Stimulated activated CD4-positive, alpha-beta T cell treated with anti-CD3 and anti-CD28 coated beads, Interleukin-2, amount 100 ng/mL, for 48 hours (primary cell): ENCODE results near the gene CCR6.

Source experiments
- DNase-seq, 2 donors: peaks; one replicate each; pipeline ENCODE4 v3.0.0-alpha.2; 2020

CCR6 gene

GRCh38 chr6:167121335-167121841 lies 1.5 kb upstream of the CCR6 start:
- no peak for DNase-seq

GRCh38 chr6:167122041-167122826 lies 662 bp upstream of the CCR6 start:
- DNase-seq, result no peak

- no peak for DNase-seq
Measured at GRCh38 chr6:167124753-167125152, 1.9 kb downstream of the CCR6 start.

DNA sequence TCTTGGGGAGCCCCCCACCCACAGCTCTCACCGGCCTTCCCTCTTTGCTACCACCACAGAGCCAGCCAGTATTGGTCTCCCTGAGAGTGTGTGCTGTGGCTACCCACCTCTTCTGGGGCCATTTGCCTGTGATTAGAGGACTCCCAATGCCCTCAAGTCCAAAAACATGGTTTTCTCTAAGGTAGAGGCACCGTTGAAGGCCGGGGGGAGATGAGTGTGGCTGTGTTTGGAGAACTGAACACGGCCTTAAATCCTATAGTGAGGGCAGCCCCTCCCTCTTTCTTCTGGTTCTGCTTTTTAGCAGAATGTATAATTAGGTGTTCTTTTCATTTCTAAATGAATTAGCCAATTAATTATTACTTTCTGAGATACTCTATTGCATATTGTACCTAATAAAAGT lies 2.5 kb downstream of the CCR6 start:
- no peak for DNase-seq

- no peak for DNase-seq
Measured at GRCh38 chr6:167125855-167126349, 3.0 kb downstream of the CCR6 start.

DNA sequence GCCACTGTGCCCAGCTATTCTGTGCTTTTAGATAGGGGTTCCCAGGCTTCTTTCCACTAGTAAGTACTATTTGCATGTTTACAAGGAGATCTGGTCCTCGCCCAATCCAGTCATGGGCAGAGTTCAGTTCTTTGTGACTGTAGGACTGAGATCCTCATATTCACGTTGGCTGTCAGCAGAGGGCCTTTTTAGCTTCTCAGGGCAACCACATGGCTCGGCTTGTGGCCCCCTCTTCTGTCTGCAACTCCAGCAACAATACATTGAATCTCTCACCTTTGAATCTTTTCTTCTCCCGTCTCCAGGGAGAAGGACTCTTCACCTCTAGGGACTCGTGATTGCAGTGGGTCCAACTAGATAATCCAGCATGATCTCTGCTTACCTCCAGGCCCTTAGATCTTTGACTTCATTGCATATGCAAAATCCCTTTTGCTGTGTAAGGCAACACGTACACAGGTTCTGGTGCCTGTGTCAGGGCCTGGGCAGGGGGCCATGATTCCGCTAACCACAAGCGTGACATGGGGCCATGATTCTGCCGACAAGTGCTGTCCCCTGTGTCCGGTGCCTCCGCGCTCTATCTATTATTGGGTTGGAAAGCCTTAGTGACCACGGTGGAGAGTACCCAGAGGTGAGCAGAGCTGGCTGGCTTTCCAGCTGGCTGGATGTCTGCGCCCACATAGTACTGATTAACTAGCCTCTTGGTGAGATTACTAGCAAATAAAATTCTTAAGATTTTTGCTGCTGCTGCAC lies 5.1 kb downstream of the CCR6 start:
- DNase-seq, result no peak

DNA sequence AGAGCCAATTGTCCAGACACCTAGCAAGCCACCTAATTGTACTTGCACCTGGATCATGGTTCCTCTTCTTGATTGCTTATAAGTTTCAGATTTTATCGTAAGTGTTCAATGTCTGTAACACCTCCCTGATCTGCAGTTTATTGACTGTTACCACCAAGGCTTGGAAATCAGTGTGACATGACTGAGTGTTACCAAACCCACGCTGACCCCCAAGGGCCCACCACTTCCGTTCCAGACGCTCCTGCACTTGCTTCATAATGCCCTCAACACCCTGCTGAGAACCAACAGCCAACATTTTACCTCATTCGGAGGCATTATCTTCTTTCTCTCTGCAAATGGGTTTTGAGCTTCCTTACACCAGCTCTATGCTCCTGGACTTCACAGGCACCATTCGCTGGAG lies 6.3 kb downstream of the CCR6 start:
- no peak for DNase-seq

DNA sequence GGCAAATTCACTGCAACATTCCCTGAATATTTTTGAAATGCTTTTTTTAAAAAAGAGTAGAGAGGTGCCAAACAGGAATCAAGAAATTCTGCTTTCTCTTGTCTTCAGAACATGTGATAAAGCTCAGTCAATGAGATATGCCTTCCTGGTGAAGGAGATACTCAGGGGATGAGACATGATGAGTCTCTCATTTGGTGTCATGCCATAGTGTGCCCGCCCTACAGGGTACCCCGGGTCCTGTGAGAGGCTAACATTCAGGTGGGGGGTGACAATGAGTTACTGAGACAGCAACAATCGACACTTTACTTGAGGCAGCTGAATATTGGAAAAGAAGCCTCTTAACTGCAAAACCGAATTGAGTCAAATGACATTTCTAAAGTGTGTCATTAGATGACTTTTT lies 6.7 kb downstream of the CCR6 start:
- no peak for DNase-seq

DNA sequence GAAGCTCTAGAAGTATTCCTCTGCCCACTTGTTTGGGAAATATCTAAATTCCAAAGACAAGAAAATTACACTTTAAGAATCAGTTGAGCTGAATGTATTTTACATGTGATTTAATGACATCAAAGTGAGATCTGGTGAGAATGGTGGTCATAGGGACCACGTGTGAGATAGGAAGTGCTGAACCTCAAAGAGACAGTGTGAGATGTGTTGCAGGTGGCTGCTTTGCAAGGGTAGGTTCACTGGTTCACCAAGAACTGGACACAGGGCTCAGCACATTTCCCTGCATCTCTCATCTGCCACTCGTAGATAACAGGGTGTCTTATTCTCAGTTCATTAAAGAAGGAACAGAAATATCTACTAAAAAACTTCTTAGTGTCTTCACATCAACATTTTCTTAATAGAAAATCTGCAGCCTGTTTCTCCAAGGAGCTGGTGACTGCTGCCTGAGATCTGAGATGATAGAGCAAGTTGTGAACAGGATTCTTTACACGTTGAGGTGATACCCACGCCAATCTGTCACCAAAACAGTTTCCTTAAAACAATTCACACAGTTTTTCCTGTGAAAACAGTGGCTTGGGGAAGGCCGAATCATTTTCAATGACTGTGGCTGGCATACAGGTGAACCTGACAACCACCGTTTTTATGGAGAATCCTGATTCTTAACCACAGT lies 7.2 kb downstream of the CCR6 start:
- no peak for DNase-seq

- DNase-seq, result no peak
Measured at GRCh38 chr6:167130712-167131684, 8.1 kb downstream of the CCR6 start.

DNA sequence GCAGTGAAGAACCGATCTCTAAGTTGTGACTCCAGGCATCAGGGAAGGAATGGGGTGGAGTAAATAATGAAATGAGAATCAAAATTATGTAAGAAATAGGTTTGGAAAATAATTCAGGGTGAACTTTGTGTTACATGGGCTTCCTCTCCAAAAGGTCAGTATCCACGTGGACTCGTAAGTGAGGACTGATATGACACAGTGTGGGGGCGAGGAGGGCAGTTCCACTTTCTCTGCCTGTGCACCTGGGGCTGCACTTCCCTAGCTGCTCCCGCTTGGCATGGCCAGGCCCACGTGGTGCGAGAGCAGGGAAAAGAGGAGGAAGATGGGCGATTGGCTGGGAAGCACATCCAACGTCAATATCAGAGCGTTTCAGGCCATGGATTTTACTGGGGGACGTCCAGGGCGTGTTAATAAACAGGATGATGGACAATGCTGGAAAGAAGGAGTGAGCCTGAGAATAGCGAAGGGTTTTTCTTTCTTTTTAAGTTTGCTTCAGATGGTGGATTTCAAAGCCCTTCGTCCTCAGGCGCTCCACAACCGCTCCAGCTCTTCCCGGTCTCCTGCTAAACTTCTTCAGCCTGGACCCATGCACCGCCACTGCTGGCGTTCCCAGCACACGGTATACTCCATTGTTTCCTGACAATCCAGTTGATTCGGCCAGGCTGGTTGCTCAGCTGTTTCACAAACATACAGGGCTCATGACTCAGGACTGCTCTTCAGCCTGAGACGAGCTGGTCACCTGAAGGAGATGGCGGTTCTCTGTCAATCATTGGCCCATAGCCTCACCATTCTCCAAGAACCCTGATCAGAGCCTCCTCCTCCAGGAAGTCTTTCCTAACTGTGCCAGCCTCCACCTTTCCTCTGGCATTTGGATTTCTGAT lies 11.8 kb downstream of the CCR6 start:
- no peak for DNase-seq

DNA sequence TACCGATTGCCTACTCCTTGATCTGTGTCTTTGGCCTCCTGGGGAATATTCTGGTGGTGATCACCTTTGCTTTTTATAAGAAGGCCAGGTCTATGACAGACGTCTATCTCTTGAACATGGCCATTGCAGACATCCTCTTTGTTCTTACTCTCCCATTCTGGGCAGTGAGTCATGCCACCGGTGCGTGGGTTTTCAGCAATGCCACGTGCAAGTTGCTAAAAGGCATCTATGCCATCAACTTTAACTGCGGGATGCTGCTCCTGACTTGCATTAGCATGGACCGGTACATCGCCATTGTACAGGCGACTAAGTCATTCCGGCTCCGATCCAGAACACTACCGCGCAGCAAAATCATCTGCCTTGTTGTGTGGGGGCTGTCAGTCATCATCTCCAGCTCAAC lies 13.5 kb downstream of the CCR6 start:
- no peak for DNase-seq

- no peak for DNase-seq
Measured at GRCh38 chr6:167137081-167137480, 14.2 kb downstream of the CCR6 start.

DNA sequence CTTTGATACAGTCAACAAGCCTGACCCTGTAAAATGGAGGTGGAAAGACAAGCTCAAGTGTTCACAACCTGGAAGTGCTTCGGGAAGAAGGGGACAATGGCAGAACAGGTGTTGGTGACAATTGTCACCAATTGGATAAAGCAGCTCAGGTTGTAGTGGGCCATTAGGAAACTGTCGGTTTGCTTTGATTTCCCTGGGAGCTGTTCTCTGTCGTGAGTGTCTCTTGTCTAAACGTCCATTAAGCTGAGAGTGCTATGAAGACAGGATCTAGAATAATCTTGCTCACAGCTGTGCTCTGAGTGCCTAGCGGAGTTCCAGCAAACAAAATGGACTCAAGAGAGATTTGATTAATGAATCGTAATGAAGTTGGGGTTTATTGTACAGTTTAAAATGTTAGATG lies 15.0 kb downstream of the CCR6 start:
- DNase-seq, result no peak

DNA sequence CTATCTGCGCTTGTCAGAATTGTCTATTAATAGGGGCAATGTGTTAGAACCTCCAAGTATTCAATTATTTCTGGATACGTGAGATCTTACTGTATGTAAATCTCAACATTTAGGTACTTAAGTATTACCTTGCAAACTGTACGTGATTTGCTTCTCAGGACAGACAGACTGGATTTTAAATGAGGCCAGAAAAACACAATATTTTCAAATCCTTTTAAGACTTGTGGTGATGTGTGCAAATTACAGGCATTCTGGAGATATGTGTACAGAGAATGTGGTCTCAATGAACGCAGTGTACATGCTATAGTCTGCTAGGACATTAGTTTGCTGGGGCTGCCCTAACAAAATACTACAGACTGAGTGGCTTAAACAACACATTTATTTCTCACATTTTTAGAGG lies 16.9 kb downstream of the CCR6 start:
- DNase-seq, result no peak

DNA sequence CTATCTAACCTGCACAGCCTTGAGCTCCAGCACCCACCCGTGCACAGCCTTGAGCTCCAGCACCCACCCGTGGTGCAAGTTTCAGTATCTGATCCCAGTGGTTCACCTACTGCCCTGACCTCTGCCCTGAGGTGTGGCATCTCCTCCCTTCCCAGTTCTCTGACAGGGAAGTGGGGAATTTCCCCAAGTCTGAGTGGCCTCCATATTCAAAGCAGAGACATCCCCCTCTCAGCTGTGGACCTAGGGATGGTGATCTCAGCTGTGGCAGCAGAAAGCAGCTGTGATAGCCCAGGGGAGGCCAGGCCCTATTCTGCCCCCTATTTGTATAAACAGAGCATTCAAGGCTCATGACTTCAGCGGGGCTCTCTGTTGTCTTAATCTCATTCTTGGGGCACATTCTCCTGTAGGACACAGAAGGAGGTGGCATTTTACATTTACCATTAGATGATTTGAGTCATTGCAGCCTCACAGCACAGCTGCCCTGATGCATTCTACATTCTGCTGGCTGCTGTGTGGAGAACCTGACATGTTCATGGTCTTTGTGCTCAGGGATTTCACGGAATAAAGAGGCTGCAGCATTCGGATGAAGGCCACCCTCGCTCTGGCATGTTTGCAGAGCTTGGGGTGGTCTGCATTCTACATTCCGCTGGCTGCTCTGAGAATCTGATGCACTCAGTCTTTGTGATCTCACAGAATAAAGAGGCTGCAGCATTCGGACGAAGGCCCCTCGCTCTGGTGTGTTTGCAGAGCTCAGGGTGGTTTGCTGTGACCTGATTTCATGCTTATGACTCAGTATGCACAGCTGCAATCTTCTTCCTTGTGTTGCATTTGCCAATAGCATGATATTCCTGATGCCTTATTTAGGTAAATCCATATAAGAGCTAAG lies 17.9 kb downstream of the CCR6 start:
- no peak for DNase-seq

DNA sequence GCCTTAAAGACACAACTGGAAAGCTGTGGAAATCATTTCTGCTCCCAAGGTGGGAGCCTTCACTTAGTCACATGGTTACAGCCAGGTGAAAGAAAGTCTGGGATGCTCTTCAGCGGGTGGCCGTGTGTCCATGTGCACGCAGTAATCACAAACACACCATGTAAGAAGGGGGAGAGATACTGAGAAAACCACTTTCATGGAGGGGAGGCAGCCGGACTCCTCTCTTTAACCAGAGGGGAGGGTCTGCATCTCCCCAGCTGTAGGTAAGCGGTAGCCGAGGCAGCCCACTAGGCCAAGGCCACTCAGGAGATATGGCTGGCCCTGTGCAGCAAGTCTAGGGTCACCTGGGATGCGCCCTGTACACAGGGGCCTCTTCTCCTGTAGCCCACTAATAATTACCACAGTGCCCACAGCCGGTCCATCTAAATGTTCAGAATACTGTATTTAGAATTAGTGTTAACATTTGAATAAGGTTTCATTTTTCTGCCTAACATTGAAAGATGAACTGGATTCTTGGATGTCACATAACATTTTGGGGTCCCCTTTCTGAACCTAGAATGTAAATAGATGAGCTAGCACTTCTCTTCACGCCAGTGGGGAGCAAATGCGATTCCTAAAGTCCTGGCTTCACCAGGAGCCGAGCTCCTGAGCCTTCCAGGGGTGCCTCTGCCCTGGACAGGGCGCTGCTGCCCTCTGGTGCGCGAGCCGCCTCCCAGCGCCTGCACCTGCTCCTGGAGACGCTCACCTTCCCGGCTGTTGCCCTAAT lies 19.0 kb downstream of the CCR6 start:
- peak; percentile 37 to 48 for DNase-seq

- no peak for DNase-seq
Measured at GRCh38 chr6:167142433-167142761, 19.5 kb downstream of the CCR6 start.

DNA sequence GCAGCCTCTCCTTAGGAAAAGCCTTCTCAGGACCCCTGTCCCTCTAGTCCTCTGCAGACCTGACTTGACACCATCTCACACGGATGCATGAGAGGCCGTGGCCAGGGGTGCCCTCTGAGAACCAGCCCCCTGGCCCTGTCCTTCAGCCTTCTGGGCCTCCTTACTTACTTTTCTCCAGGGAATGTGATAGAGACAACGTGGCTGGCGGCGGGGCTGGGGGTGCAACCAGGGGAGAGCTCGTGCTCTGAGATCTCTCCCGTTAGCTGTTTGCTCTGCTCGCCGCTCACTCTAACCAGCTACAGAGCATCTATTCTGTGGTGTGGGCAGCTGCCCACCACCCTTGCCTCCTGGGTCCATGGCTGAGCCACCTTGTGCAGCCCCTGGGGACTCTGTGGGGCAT lies 20.1 kb downstream of the CCR6 start:
- DNase-seq, result no peak

DNA sequence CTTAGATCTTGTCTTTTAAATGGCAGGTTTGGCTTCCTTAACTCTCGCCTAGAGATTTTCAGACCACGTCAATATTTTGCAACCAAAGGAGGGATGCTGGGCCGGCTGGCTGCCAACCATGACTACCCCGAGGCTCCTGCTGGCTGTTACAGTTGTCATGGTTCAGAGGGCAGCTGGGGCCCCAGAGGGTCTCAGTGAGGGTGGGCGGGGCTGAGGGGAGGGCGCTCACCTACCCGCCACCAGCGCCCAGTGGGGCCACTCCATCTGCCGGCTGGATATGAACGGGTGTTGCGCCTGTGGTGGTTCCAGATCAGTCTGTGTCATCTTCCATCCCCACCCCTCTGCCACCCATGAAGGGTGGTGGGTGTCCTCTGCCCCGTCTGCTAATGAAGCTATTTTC lies 22.6 kb downstream of the CCR6 start:
- DNase-seq, result no peak
